GM18508 (cell line): ENCODE measurements around the gene ARMC6.

Source experiments
- ATAC-seq: cut with Tn5 transposase; IDR thresholded peaks from one replicate; pipeline ENCODE4 v1.9.1; 2021; ENCODE audit warnings: moderate number of reproducible peaks; ENCODE audit not compliant: insufficient read depth, unreplicated experiment

The ARMC6 gene

DNA sequence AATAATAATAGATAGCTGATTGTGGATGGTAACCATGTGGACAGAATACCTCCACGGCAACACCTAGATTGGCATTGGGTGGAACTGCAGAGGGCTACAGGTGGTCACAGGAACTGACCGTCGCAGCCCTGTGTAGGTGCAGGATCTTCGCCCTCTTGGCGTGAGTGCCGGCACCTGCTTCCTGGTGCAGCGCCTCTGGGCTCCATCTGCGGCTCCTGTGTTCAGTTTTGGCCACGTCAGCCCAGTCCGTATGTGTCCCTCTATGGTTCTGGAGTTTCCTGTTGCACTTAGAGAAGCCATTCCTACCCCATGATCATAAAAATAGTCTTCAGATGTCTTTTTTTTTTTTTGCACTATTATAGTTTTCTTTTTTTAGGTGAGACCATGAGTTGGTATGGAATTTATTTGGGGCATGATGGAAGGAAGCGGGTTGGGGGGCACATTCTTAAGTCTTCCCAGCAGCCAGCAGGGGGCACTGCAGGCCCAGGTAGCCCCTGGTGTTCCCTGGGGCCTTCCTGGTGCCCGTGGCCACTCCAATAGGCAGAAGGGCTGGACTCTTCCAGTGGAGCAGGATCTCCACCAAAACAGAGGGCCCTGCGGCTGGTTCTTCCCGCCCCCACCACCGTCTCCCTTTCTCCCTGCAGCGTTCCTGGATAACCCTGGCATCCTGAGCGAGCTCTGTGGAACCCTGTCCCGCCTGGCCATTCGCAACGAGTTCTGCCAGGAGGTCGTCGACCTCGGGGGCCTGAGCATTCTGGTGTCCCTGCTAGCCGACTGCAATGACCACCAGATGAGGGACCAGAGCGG, 20.3 kb downstream of the ARMC6 start:
- ATAC-seq: no peak

DNA sequence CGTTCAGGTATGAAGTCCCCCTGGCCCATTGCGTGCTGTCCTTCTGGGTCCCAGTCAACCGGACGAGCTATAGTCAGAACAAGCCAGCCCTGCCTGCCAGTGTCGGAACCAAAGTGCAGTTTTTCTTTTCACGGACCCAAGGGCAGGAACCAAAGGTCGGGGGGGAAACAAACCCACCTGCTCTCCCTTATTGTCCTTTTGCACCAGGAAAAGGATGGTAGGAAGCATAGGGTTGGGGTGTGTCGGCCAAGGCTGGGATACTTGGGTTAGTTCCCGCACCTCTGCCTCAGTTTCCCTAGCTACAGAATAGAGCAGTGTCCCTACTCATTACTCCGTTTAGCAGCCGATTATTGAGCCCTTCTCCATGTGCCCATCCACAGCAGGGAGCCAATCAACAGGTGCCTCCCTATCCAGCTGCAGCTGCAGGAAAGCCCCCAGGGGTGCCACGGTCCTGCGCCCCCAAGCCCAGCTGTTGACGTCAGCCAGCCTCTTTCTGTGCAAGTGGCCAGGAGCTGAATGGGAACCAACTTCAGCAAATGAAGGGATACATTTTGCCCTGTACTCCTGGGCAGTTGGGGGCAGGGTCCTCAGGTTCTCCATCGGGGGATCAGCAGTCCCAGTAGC, 21.0 kb downstream of the ARMC6 start:
- no peak for ATAC-seq

DNA sequence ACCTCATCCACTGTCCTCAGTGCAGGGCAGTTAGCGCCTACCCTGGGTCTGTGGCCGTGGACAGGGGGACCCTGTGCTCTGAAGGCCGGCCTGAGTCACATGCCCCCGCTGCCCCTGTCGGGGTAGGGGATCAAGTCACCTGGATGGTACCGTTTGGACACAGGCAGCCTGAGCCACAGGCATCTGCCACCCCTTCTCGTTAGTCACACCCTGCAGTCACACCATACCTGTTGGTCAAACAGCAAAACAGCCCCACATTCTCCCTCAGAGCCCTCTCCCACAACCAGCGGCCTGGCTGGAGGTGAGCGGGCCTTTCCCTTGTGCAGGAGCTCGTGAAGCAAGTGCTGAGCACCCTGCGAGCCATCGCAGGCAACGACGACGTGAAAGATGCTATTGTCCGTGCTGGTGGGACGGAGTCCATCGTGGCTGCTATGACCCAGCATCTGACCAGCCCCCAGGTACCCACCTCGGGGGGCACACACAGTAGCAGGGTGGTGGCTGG, 21.6 kb downstream of the ARMC6 start:
- no peak for ATAC-seq

DNA sequence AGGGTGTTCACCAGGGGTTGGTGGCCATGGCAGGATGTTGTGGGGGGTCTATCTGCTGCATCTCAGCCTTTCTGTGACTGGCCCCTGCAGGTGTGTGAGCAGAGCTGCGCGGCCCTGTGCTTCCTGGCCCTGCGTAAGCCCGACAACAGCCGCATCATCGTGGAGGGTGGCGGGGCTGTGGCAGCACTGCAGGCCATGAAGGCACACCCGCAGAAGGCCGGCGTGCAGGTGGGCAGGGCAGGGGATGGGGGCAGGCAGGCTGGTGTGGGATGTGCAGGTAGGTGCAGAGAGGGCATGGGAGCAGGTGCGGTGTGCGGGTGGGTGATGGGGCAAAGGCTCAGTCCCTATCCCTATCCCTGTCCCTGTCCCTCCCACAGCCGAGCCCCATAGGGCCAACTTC, 22.3 kb downstream of the ARMC6 start:
- no peak for ATAC-seq

DNA sequence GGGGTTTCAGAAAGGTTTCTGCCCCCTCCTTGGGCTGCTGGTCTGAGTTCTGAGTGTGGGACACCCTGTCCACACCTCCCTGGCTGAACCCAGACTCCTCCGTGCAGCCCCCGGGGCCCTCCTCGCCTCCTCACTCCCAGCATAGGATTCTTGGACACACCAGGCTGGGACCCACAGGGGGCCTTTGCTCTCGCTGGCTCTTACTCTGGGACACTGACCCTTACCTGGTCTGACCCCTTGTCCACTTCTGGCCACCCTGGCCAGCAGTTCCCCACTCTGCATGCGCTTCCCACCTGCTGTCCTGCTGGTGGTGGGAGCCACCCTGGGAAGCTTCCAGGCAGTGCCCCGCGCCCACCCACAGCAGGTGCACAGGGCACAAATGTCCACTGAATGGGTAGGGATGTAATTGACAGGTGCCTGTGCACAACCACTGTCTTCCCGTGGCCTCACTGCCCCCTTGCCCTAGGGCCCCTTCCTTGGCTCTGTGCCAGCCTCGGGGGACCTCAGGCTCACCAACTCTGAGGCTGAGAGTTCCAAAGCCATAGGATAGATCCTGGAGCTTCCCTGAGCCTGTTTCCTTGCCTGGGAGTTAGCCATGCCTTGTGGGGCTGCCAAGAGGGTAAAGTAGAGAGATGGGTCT, 23.4 kb downstream of the ARMC6 start:
- ATAC-seq: no peak

DNA sequence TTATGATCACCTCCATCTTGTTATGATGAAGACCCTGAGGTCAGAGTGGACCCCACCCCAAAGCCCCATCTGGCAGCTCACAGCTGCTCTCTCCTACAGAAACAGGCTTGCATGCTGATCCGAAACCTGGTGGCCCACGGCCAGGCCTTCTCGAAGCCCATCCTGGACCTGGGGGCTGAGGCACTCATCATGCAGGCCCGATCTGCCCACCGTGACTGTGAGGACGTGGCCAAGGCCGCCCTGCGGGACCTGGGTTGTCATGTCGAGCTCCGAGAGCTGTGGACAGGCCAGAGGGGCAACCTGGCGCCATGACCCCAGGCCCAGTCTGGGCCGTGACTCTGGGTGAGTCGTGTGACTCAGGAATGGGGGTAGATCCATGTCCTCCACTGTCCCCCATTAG, 23.9 kb downstream of the ARMC6 start:
- ATAC-seq: no peak

DNA sequence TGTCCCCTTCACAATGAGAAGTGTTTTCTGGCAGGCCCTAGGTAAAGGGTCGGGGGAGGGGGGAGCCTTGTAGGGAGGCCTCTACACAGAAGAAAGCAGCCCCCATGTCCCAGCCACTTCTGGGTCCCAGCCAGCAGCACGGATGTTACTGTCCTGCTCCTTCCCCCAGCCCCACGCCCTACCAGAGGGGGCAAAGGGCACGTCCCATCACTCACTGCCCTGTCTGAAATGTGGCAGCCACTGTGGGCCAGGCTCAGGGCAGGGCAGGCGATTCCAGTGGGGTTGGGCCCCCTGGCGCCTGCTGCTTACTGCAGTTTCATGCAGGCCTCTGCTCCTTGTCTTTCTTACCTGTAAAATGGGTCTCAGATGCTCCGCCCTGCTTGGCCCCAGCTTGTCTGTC, 24.3 kb downstream of the ARMC6 start:
- ATAC-seq: no peak

DNA sequence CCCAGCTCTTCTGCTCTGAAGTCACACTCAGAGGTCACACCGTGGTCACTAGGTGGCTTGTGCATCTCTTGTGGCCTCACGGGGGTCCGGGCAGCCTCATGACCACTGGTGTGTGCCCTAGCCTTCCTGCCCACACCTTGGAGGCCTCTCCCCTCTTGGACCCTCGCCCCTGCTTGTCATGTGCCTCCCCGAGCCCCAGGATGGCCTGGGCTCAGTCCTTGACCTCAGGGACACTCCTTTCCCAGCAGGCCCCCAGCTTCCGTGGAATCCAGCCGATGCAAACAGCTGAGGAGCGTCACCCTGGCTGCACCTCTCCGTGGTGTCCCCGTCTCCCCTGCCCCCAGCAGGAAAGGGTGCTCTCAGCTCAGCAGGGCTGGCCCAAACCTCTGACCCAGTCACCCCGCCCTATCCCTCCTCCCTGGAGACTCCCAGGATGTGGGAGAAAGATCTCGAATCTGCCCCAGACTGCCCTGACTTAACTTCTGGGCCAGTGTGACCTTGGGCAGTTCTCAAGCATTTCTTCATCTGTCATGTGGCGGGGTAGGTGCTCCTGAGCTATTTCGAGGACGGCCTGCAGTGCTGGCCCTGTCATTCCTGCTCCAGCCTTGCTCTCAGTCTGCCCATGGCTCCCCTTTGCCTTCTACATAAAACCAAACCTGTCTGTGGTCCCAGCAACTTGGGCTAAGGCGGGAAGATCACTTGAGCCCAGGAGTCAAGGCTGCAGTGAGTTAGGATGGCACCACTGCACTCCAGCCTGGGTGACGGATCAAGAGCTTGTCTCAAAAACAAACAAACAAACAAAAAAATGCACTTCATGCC, 25.8 kb downstream of the ARMC6 start:
- ATAC-seq: no peak

DNA sequence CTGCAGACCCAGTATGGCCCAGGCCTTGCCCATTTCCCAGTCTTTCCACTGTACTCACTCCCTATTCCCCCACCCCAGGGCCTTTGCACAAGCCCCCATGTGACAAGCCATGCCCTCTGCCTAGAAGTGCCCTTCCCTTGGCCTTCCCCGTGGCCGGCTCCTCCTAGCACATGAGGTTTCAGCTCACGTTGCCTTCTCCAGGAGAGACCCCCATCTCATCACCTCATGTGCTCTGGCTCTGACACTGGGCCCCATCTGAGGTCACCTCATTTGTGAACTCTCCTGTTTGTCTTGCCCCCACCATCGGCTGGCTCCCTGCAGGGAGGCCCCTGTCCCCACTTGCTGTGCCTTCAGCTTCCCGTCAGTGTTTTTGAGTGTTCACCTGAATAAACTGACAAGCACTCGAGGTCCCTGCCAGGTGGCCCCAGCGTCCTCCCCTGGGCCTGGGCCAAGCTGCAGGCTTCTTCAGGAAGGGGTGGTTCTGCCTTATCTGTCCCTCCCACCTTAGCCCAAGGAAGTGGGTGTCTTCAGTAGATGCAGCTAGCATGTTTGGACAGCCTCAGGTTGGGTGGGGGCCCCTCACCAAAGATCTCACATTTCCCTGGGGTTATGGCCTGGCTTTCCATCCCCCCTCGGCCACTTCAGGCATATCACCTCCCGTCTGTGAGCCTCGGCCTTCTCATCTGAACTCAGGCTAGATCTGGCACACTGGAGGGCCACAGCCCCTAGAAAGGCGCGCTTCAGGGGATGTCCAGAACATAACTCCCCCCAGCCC, 26.6 kb downstream of the ARMC6 start:
- no peak for ATAC-seq

DNA sequence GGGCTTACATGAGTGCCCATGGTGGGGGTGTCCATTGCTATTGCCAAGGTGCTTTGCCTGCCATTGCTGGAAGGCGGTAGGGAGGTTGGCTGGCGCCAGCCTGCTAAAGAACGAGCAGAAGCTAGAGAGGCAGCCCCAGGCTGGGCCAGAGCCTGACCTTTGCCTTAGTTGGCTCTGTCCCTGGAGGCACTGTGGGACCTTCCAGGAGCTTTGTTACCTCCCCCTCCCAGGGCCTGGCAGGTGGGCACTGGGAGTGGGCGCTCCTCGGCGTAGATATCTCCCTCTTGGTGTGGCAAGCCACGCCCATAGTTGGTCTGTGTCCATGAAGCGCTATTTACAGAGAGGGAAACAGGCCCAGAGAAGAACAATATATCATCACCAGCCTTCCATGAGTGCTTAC, 28.1 kb downstream of the ARMC6 start:
- ATAC-seq: no peak

DNA sequence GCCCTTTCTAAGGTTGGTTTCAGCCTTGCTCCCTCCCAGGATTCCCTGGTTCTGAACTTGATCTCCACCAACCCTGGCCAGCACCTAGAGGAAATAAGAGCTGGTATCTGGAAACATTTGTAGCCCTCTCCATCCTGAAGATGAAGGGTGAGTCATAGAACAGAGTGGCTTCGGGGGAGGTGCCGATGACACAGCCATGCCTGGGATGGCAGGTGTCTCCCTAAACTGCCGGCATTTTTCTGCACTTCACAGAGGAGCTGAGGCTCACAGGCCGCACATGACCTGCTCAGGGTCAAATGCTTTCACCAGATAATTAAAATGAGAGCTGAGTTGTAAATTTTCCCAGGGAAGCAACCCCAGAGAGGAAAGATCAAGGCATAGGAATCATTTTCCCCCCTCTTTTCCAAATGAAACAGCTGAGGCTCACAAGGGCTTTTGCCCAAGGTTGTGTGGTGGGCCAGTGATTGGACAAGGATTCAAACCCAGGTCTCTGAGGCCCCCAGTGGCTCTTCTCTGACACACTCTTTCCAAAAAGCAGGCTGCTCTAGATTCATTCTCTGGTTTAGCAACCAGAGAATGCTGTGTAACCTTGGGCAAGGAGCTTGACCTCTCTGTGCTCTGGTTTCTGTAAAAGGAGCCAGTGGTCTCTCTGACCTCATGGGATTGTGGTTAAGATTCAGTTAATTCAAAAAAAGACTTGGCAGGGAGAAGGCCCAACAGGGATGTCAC, 29.2 kb downstream of the ARMC6 start:
- ATAC-seq: no peak

DNA sequence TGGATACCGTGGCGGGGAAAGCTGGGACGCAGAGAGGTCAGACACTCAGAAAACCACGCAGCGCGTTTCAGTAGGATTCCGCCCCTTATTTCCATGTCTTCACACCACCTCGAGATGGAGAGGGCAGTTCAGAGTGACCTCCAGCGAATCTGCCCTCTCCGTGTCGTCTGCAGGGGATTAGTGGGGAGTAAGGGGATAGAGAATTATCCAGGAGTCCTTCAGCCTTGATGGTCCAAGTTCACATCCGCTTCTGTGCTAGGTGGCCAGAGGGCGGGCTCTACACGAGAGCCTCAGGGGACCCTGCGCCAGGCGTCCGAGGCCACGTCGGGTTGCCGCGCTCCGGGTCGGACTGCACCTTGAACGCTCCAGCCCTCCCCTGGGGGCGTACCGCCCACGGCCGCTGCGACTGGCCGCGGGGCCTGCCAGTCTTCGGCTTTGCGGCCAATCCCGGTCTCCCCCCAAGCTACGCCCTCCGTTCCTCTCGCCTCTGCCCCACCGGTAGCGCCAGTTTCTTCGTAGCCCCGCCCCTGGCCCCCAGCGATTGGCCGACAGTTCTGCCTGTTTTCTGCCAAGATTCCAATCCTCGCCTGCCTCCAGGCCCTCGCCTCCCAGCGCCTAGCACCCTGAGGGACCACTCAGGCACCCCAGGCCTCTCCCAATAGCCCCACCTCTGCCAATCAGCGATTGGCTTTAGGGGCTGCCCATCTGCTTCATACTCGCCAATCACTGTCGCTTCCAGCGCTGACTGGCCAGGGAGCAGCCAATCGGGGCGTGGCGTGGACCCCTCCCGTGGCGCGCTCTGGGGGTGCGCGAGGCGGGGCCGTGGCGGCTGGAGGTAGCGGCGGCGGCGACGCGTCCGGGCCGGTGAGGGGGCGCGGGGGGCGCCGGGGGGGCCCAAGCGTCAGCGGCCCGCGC, 30.0 kb downstream of the ARMC6 start, which contains the start of gene SLC25A42:
Gene SLC25A42 (plus strand): TSS at position 812 of the 915 bp plus-strand sequence. CDS start 32,131 bp downstream, outside the sequence.
- ATAC-seq: peak; percentile 88

DNA sequence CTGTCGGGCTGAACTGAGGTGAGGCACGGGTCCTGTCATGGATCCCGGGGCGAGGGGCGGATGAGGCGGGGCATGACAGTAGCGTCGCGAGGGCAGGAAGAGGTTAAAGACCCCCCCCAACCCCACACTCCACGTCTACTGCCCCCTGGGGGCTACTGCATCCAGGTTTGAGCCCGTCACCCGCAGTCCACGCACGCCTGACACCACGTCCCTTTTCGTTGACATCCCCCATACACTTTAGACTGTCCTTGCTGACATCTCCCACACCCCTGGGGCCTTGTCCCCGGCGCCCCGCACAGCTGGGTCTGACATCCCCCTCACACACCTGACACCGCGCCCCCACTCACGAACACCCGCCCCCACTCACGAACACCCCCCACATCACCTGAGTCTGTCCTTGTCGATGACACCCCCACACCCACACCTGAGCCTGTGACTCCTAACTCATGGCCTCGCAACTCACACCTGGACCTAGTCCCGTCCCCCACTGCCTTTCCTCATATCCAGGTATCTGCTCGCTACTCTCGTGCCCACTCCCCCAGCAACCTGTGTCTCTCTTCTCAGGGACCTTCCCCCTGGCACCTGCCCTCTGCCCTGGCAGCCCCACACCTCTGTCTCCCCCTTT, 30.8 kb downstream of the ARMC6 start:
- ATAC-seq: no peak

DNA sequence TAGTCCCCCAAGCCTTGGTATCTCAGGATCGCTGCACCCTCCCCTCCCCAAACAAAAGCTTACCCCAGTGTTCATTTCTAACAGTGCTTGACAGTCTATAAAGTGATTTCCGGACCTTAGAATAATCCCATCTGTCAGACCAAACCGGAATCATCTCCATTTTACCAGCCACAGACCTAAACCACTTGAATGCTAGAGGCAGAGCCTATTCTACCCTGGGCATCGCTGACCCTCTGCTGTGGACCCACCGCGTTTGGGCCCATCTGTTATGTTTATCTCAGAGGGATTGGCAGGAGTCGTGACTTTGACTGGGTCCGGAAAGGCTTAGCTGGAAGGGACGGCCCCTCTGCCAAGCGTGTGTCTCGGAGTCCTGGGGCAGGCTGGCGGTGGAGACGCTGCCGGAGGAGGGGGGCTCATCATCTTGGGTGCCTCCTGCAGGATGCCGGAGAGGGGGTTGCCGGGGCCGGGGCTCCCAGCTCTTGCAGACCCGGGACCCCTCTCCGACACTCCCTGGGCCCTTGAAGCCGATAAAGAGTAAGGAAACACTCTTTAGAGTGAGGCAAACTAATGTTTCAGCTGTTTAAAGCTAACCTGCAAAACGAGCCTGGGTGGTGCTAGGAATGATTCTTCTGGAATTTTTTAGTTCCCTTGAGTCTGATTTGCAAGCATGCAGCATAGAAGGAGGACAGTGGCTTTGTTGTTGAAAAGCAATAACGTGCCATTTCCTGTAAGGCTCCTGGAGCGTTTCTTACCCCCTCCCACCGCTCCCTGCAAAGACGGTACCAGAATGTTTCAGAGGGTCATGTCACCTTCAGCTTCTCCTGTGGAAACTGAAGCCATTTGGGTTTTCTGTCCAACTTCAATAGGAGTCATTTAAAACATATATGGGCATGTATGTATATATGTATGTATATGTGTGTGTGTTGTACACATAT, 31.7 kb downstream of the ARMC6 start:
- ATAC-seq: no peak

DNA sequence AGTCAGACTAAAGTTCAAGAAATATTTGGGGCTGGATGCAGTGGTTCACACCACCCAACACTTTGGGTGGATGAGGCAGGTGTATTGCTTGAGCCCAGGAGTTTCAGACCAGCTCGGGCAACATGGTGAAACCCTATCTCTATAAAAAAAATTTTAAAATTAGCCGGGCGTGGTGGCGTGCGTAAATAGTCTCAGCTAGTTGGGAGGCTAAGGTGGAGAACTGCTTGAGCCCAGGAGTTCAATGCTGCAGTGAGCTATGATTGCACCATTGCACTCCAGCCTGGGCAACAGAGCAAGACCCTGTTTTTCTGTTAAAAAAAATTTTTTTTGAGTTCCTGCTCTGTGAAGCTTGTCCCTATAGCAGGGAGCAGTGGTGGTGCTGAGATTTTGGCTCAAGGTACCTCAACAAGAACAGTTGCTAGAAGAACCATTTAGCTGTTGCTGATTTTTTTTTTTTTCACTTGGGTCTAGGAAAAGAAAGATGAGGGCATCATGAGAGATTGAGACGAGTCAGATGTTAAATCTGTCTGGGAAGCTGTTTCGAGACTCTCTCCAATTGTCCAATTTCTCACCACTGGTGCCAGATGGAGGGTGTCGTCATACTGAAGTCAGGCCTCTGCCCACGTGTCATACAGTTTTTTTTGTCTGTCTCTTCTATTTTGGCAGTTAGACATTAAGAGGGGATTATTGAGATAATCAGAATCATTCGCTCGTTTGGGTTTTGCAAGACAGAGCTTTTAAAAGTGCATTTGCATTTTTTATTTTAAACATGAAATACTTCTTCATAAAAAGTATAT, 34.1 kb downstream of the ARMC6 start:
- ATAC-seq: no peak
